Measurements from ENCODE around the gene SMARCA4.

Gene SMARCA4

DNA sequence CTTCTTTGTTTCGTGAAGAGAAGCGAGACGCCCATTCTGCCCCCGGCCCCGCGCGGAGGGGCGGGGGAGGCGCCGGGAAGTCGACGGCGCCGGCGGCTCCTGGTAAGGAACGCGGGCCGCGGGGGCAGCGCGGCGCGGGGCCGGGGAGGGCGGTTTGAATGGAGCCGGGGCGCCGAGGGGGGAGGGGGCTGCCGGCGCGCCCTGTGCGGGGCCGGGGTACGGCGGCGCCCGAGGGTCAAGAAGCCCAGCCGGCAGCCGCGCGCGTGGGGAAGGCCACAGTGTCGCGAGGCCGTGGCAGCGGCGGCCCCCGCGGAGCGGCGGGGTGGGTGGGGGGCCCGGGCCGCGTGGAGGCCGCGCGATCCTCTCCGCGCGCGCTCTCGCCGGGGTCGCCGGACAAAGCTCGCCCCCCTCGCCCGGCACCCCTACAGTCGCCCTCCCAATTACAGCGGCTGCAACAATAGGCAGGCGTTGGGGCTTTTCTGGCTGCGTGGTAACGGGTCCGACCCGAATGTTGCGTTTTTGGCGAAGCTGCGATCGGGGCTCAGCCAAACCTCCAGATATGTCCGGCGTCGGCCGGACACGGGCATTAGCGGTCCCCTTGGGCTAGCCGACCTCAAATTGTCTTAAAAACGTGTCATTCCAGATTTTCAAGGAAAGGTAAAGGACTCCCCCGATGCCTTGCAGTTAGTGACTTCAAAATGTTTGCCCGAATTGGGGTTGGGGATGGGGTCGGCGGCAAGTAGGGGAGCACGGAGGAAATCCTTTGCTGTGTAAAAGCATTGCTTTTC, 437 bp downstream of the SMARCA4 start:
- TF ChIP-seq CTCF (conservative IDR thresholded peaks at IDR 0.05; ENCODE audit: low read depth, low read length) = no peak
- no peak for DNase-seq (ENCODE audit: low read depth)
- peak overlapping the region; percentile 83 for H3K4me3 ChIP-seq (ENCODE audit: low read depth, low read length)

DNA sequence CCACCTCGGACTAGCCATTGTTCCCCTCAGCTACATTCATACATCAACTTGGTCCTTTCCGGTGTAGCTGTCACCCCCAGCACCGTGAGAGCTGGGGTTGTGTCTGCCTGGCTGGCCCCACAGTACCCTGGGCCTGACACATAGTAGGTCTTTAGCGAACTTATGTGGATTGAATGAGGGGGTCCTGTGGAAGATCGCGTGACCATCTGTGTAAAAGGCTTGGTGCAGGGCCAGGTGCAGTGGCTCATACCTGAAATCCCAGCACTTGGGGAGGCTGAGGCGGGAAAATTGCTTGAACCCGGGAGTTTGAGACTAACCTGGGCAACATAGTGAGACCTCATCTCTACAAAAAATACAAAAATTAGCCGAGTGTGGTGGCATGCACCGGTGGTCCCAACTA, 2.0 kb downstream of the SMARCA4 start:
- TF ChIP-seq CTCF (conservative IDR thresholded peaks at IDR 0.05; ENCODE audit: low read depth, low read length) = no peak
- DNase-seq (ENCODE audit: low read depth) = no peak
- H3K4me3 ChIP-seq (ENCODE audit: low read depth, low read length) = peak overlapping the region; percentile 5

- no peak for DNase-seq (ENCODE audit: low read depth)
- no peak overlapping the region for H3K4me3 ChIP-seq (ENCODE audit: low read depth, low read length)
- no peak for TF ChIP-seq CTCF (conservative IDR thresholded peaks at IDR 0.05; ENCODE audit: low read depth, low read length)
Measured at GRCh38 chr19:10963865-10964264, 3.0 kb downstream of the SMARCA4 start.

- no peak for DNase-seq (ENCODE audit: low read depth)
- no peak overlapping the region for H3K4me3 ChIP-seq (ENCODE audit: low read depth, low read length)
- peak; percentile 11 for TF ChIP-seq CTCF (conservative IDR thresholded peaks at IDR 0.05; ENCODE audit: low read depth, low read length)
Measured at GRCh38 chr19:10964903-10965302, 4.1 kb downstream of the SMARCA4 start.

DNA sequence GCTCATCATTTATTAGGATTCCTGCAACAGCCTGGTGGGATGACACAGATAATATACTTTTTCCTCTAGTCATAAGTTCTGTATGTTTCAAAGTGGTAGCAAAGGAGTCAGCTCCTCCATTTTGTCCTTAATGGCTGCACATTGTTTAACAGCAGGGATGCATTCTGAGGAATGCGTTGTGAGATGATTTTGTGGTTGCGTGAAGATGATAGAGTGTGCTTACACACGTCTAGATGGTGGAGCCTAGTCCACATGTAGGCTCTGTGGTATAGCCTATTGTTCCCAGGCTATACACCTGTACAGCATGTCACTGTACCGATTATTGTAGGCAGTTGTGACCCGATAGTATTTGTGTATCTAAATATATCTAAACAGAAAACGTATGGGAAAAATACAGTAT, 4.6 kb downstream of the SMARCA4 start:
- no peak overlapping the region for H3K4me3 ChIP-seq (ENCODE audit: low read depth, low read length)
- DNase-seq (ENCODE audit: low read depth) = peak; percentile 51
- no peak for TF ChIP-seq CTCF (conservative IDR thresholded peaks at IDR 0.05; ENCODE audit: low read depth, low read length)

- TF ChIP-seq CTCF (conservative IDR thresholded peaks at IDR 0.05; ENCODE audit: low read depth, low read length) = no peak
- no peak for DNase-seq (ENCODE audit: low read depth)
- H3K4me3 ChIP-seq (ENCODE audit: low read depth, low read length) = no peak overlapping the region
Measured at GRCh38 chr19:10966809-10967208, 6.0 kb downstream of the SMARCA4 start.

DNA sequence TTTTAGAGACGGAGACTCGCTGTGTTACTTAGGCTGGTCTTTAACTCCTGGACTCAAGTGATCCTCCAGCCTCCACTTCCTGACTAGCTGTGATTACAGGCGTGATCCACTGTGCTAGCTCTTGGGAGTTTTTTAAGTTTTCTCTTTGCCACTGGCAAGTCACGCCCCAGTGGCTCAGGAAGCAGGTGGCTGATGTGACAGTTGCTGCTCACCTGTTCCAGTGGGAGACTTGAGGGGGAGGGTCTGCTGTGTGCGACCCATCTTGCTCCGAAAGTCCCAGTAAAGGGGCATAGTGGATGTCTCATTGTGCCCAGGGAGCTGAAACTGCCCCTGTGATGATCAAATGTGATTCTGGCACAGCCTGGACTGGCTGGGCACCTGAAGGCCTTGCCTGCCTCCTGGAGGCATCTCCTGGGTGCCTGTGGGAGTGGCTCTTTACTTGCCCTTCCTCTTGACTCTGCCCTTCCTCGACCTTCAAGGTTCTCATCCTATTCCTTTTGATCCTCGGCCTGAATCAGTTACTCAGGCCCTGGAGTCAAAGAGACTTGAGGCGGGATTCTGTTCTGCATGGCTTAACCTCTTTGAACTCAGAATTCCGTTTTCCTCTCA, 7.8 kb downstream of the SMARCA4 start:
- no peak for DNase-seq (ENCODE audit: low read depth)
- TF ChIP-seq CTCF (conservative IDR thresholded peaks at IDR 0.05; ENCODE audit: low read depth, low read length) = no peak
- no peak overlapping the region for H3K4me3 ChIP-seq (ENCODE audit: low read depth, low read length)
